Osteoblast (primary cell): ENCODE data around the gene IFI35. TPM values are rescaled to one million over a fixed set of nuclear protein-coding genes. Genes with fewer than 3 reads are reported as not detected.

Experiments used
- DNase-seq: peaks from one replicate; pipeline ENCODE4 v3.0.0; 2011; ENCODE audit warnings: low spot score, mixed read lengths; ENCODE audit not compliant: insufficient read length; ENCODE audit errors: missing footprints
- H2AFZ ChIP-seq: 2 replicates; pipeline ENCODE4 v1.6.0; 2011; ENCODE audit warnings: mild to moderate bottlenecking, low read length
- H3K27ac ChIP-seq: 2 replicates; pipeline ENCODE4 v1.5.1; 2011; ENCODE audit warnings: mild to moderate bottlenecking, low read depth, low read length, moderate library complexity
- H3K27me3 ChIP-seq: 2 replicates; pipeline ENCODE4 v1.6.0; 2012; ENCODE audit warnings: mild to moderate bottlenecking, control low read depth, inconsistent platforms, low read length, moderate library complexity; ENCODE audit not compliant: insufficient read depth
- H3K36me3 ChIP-seq: 2 replicates; pipeline ENCODE4 v1.5.1; 2011; ENCODE audit warnings: mild to moderate bottlenecking, low read length, control low read depth, moderate library complexity; ENCODE audit not compliant: insufficient read depth
- H3K4me1 ChIP-seq: 2 replicates; pipeline ENCODE4 v1.5.1; 2011; ENCODE audit warnings: mild to moderate bottlenecking, low read length, control low read depth, moderate library complexity; ENCODE audit not compliant: insufficient read depth
- H3K4me2 ChIP-seq: 2 replicates; pipeline ENCODE4 v1.6.0; 2011; ENCODE audit warnings: mild to moderate bottlenecking, low read length; ENCODE audit not compliant: insufficient read depth
- H3K4me3 ChIP-seq: fragments of 200-600 bp; sonication (generic); 3 replicates; pipeline ENCODE4 v1.5.1; 2012; ENCODE audit warnings: mild to moderate bottlenecking, low read length, inconsistent platforms; ENCODE audit not compliant: insufficient read depth
- H3K79me2 ChIP-seq: 2 replicates; pipeline ENCODE4 v1.6.0; 2012; ENCODE audit warnings: mild to moderate bottlenecking, low read length, control low read depth, inconsistent platforms; ENCODE audit not compliant: insufficient read depth
- H3K9me3 ChIP-seq: 2 replicates; pipeline ENCODE4 v1.5.1; 2011; ENCODE audit warnings: low read depth, low read length, control low read depth
- H4K20me1 ChIP-seq: 2 replicates; pipeline ENCODE4 v1.6.0; 2012; ENCODE audit warnings: mild to moderate bottlenecking, low read length, control low read depth; ENCODE audit not compliant: insufficient read depth
- total RNA-seq: library from RNA; depleted of rRNA; stranded (reverse); fragments of >200 nt; gene quantifications from 2 replicates; pipeline ENCODE4 v1.2.3, GENCODE V29; 2012
- TF ChIP-seq, protein P1 (sequence below): IDR thresholded peaks from 2 replicates; pipeline ENCODE4 v1.5.1; 2011; ENCODE audit warnings: mild to moderate bottlenecking, low read depth, low read length, moderate library complexity; ENCODE audit errors: extremely low read depth

The IFI35 gene
- 28.6 and 45.2 TPM in 2 replicates for total RNA-seq

DNA sequence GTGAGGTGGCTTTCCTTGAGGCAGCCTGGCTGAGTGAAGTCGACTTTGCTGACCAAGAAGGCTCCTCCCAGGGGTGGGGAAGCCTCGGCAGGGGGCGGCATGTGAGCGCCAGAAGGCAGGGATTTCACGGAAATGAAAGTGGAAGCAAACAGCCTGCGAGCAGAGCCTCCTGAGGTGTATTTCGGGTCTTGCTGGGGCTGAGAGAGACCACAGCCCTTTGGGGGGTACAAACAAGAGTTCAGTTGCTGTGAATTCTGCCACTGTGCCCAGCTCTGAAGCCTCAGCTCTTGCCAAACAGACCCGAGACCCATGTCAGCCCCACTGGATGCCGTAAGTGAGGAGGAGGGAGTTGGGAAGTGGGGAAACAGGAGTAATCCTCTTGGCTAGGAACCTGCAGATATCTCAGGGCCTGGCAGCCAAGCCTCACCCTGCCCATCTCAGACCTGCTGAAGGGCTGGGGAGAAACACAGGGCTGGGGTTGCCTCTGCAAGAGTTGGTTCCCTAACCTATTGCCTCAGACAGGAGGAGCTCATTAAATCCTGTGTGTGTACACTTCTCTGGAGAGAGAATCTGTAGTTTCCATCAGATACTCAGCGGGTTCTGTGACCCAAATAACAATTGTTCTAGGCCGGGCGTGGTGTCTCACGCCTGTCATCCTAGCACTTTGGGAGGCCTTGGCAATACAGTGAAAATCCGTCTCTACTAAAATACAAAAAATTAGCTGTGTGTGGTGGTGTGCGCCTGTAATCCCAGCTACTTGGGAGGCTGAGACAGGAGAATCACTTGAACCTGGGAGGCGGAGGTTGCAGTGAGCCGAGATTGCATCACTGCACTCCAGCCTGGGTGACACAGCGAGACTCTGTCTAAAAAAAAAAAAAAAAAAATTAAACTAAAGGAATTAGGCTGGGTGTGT lies at the start of gene IFI35:
Gene IFI35 (plus strand): TSS at position 146 of the 913 bp plus-strand sequence. CDS start 164 bp downstream, at position 310.
- Histone ChIP-seq H3K36me3 (peaks cover 16% of the 10 kb centered on the region), H4K20me1 (peaks cover 8% of the 10 kb centered on the region), H3K79me2 (peaks cover 3% of the 10 kb centered on the region), H3K27me3 (no peaks in the 10 kb centered on the region), H2AFZ (peak within 1 kb of the TSS; percentile 93), H3K4me1 (peaks cover 13% of the 10 kb centered on the region), H3K4me2 (peak within 1 kb of the TSS; percentile 89), H3K9me3 (no peaks in the 10 kb centered on the region), H3K27ac (peak within 1 kb of the TSS; percentile 95), H3K4me3 (peak within 1 kb of the TSS; percentile 95)
- TF ChIP-seq, protein P1, sequence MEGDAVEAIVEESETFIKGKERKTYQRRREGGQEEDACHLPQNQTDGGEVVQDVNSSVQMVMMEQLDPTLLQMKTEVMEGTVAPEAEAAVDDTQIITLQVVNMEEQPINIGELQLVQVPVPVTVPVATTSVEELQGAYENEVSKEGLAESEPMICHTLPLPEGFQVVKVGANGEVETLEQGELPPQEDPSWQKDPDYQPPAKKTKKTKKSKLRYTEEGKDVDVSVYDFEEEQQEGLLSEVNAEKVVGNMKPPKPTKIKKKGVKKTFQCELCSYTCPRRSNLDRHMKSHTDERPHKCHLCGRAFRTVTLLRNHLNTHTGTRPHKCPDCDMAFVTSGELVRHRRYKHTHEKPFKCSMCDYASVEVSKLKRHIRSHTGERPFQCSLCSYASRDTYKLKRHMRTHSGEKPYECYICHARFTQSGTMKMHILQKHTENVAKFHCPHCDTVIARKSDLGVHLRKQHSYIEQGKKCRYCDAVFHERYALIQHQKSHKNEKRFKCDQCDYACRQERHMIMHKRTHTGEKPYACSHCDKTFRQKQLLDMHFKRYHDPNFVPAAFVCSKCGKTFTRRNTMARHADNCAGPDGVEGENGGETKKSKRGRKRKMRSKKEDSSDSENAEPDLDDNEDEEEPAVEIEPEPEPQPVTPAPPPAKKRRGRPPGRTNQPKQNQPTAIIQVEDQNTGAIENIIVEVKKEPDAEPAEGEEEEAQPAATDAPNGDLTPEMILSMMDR: peak; percentile 23
- peak; percentile 88 for DNase-seq

DNA sequence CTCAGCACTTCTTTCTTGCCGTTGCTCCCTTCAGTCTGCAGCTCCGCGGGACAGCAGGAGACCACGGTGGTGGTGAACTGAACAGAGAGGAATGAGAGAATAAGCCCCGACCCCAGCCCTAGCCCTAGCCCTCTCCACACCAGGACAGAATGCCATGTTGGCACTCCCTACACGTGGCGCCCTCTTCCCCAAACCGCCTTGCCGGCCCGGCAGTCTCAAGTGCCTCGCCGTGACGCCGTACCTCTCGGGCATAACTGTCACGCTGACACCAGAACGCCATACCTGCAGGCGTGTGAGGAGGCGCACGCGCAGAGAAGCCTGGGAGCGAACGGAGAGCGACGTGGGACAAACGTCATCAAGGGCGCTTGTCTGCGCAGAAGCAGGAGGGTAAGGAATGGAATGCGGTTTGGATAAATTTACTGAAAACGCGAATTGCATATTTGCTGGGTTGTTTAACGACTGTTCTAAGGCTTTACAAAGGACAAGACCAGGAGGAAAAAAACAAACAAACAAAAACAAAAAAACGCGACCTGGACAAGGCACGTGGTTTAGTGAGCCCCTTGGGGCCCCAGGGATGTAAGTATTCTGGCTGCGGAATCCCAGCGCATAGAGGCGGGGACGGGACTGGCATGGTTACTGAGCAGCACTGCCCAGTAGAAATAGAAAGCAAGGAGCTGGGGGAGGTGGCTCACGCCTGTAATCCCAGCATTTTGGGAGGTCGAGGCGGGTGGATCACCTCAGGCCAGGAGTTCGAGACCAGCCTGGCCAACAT lies 42.2 kb upstream of the IFI35 start, which contains the start of gene AARSD1:
Gene AARSD1 (minus strand): TSS at position 294 of the 772 bp plus-strand sequence. CDS start 14 bp downstream, at position 280.
- Histone ChIP-seq H3K9me3 (no peaks in the 10 kb centered on the region), H3K36me3 (peaks cover 28% of the 10 kb centered on the region), H3K4me1 (peaks cover 6% of the 10 kb centered on the region), H2AFZ (peak within 1 kb of the TSS; percentile 84), H3K4me3 (peak within 1 kb of the TSS; percentile 77), H3K4me2 (peak within 1 kb of the TSS; percentile 86), H3K27ac (peak within 1 kb of the TSS; percentile 77), H3K79me2 (peaks cover 23% of the 10 kb centered on the region), H4K20me1 (no peaks in the 10 kb centered on the region), H3K27me3 (no peaks in the 10 kb centered on the region)
- DNase-seq: peak; percentile 93
- TF ChIP-seq, protein P1: no peak

DNA sequence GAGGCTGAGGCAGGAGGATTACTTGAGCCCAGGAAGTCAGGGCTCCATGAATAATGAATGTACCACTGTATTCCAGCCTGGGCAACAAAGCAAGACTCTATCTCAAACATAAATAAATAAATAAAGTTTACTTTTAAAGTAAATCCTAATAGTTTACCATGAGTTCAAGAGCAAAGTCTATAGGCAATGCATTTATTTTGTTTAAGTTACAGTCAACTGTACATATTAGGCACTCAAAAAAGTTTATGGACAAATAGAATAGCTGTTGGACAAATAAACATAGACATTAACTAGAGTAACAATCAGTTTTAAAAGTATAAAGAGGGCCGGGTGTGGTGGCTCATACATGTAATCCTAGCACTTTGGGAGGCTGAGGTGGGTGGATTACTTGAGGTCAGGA lies 38.7 kb upstream of the IFI35 start:
- Histone ChIP-seq H3K4me2 (no peak overlapping the region), H3K9me3 (no peaks in the 10 kb centered on the region), H3K4me3 (no peak overlapping the region), H4K20me1 (no peaks in the 10 kb centered on the region), H3K36me3 (no peaks in the 10 kb centered on the region), H3K79me2 (peaks cover 16% of the 10 kb centered on the region), H3K27me3 (no peaks in the 10 kb centered on the region), H2AFZ (no peak overlapping the region), H3K27ac (no peak overlapping the region), H3K4me1 (peaks cover 6% of the 10 kb centered on the region)
- TF ChIP-seq, protein P1: no peak
- no peak for DNase-seq
